SK-N-SH treated with all-trans-retinoic acid at 6 μM for 48 hours (cell line): ENCODE data around the gene OSCP1.
"Not testable (repeated sequence)": the region's sequence is repeated elsewhere in the genome, so short reads cannot be mapped to it uniquely, and the experiment has no call there.

ENCODE experiments used
- ARNTL ChIP-seq: fragments of 450-650 bp; formaldehyde crosslinking; IDR thresholded peaks from 2 replicates; pipeline ENCODE4 v1.5.0; 2020; ENCODE audit warnings: low read depth, mild to moderate bottlenecking, moderate library complexity, borderline replicate concordance
- BACH2 ChIP-seq: fragments of 250-450 bp; sonication (Bioruptor Pico); IDR thresholded peaks from 2 replicates; pipeline ENCODE4 v1.9.0; 2021; ENCODE audit warnings: mild to moderate bottlenecking, borderline replicate concordance
- CREB5 ChIP-seq: fragments of 250-450 bp; sonication (Bioruptor Pico); IDR thresholded peaks from 2 replicates; pipeline ENCODE4 v1.5.1; 2020; ENCODE audit warnings: low read depth, mild to moderate bottlenecking, moderate library complexity
- CSDC2 ChIP-seq: fragments of 250-450 bp; sonication (Bioruptor Pico); IDR thresholded peaks from 2 replicates; pipeline ENCODE4 v1.5.0; 2020; ENCODE audit warnings: mild to moderate bottlenecking, moderate library complexity
- ESRRG ChIP-seq: fragments of 250-450 bp; sonication (Bioruptor Pico); IDR thresholded peaks from 2 replicates; pipeline ENCODE4 v1.6.1; 2021; ENCODE audit warnings: mild to moderate bottlenecking
- OSR1 ChIP-seq: fragments of 250-450 bp; sonication (Bioruptor Pico); IDR thresholded peaks from 2 replicates; pipeline ENCODE4 v1.8.0; 2022; ENCODE audit warnings: moderate library complexity, mild to moderate bottlenecking, inconsistent platforms
- RARB ChIP-seq: fragments of 250-450 bp; sonication (Bioruptor Pico); IDR thresholded peaks from 2 replicates; pipeline ENCODE4 v1.8.0; 2021; ENCODE audit warnings: mild to moderate bottlenecking, moderate library complexity
- SNAI2 ChIP-seq: fragments of 250-450 bp; sonication (Bioruptor Pico); IDR thresholded peaks from 2 replicates; pipeline ENCODE4 v1.5.0; 2020; ENCODE audit warnings: mild to moderate bottlenecking, moderate library complexity
- ZFP3 ChIP-seq: fragments of 250-450 bp; sonication (Bioruptor Pico); IDR thresholded peaks from 2 replicates; pipeline ENCODE4 v1.5.0; 2020; ENCODE audit warnings: mild to moderate bottlenecking, moderate library complexity
- TF ChIP-seq, protein P1 (sequence below): fragments of 250-450 bp; sonication (Bioruptor Pico); IDR thresholded peaks from 2 replicates; pipeline ENCODE4 v1.5.1; 2021; ENCODE audit warnings: mild to moderate bottlenecking, moderate library complexity
- TF ChIP-seq, protein P2 (sequence below): fragments of 250-450 bp; sonication (Bioruptor Pico); IDR thresholded peaks from 2 replicates; pipeline ENCODE4 v1.8.0; 2020; ENCODE audit warnings: mild to moderate bottlenecking, moderate library complexity, borderline replicate concordance

- not testable (repeated sequence) for TF ChIP-seq ARNTL; RARB (CRISPR knock-in tag); ESRRG (CRISPR knock-in tag); ZFP3 (CRISPR knock-in tag); SNAI2 (CRISPR knock-in tag); CREB5 (CRISPR knock-in tag); CSDC2 (CRISPR knock-in tag); OSR1 (CRISPR knock-in tag); BACH2
- TF ChIP-seq, protein P1, sequence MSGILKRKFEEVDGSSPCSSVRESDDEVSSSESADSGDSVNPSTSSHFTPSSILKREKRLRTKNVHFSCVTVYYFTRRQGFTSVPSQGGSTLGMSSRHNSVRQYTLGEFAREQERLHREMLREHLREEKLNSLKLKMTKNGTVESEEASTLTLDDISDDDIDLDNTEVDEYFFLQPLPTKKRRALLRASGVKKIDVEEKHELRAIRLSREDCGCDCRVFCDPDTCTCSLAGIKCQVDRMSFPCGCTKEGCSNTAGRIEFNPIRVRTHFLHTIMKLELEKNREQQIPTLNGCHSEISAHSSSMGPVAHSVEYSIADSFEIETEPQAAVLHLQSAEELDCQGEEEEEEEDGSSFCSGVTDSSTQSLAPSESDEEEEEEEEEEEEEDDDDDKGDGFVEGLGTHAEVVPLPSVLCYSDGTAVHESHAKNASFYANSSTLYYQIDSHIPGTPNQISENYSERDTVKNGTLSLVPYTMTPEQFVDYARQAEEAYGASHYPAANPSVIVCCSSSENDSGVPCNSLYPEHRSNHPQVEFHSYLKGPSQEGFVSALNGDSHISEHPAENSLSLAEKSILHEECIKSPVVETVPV (CRISPR knock-in tag) = not testable (repeated sequence)
- TF ChIP-seq, protein P2, sequence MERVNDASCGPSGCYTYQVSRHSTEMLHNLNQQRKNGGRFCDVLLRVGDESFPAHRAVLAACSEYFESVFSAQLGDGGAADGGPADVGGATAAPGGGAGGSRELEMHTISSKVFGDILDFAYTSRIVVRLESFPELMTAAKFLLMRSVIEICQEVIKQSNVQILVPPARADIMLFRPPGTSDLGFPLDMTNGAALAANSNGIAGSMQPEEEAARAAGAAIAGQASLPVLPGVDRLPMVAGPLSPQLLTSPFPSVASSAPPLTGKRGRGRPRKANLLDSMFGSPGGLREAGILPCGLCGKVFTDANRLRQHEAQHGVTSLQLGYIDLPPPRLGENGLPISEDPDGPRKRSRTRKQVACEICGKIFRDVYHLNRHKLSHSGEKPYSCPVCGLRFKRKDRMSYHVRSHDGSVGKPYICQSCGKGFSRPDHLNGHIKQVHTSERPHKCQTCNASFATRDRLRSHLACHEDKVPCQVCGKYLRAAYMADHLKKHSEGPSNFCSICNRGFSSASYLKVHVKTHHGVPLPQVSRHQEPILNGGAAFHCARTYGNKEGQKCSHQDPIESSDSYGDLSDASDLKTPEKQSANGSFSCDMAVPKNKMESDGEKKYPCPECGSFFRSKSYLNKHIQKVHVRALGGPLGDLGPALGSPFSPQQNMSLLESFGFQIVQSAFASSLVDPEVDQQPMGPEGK = not testable (repeated sequence)
Observed at GRCh38 chr1:36487336-36487725, 37.1 kb upstream of the OSCP1 start.
